ENCODE measurements around the gene BCL2L11. TPM values are rescaled to one million over a fixed set of nuclear protein-coding genes. Genes with fewer than 3 reads are reported as not detected.

BCL2L11 gene
- total RNA-seq, 6 experiments from 2014 or later: 0.67 to 0.95 (median 0.81) TPM

- no peak overlapping the region for H3K4me3 Mint-ChIP-seq
- H3K9me3 Mint-ChIP-seq: no peaks in the 10 kb centered on the region
- H3K4me1 Mint-ChIP-seq (ENCODE audit: low read depth): peaks cover 12% of the 10 kb centered on the region
- DNase-seq: no peak
- TF ChIP-seq CTCF (IDR thresholded peaks at IDR 0.05): no peak
- no peaks in the 10 kb centered on the region for H3K36me3 Mint-ChIP-seq (ENCODE audit: low read depth)
- H3K27me3 Mint-ChIP-seq (ENCODE audit: insufficient read depth): no peaks in the 10 kb centered on the region; the same call in 1 of the 2 replicates
- H3K27ac Mint-ChIP-seq: no peak overlapping the region
Measured at GRCh38 chr2:111154758-111155157, 34.0 kb downstream of the BCL2L11 start.

- H3K4me1 Mint-ChIP-seq (ENCODE audit: low read depth): peaks cover 20% of the 10 kb centered on the region
- H3K9me3 Mint-ChIP-seq: no peaks in the 10 kb centered on the region
- DNase-seq: no peak
- no peaks in the 10 kb centered on the region for H3K36me3 Mint-ChIP-seq (ENCODE audit: low read depth)
- H3K27ac Mint-ChIP-seq: no peak overlapping the region
- no peak for TF ChIP-seq CTCF (IDR thresholded peaks at IDR 0.05)
- no peak overlapping the region for H3K4me3 Mint-ChIP-seq
- no peaks in the 10 kb centered on the region; the same call in 1 of the 2 replicates for H3K27me3 Mint-ChIP-seq (ENCODE audit: insufficient read depth)
Measured at GRCh38 chr2:111155610-111156009, 34.9 kb downstream of the BCL2L11 start.

GRCh38 chr2:111156529-111156928, 35.8 kb downstream of the BCL2L11 start:
- TF ChIP-seq CTCF (IDR thresholded peaks at IDR 0.05): no peak
- Mint-ChIP-seq H3K4me1 (ENCODE audit: low read depth) (peaks cover 29% of the 10 kb centered on the region), H3K36me3 (ENCODE audit: low read depth) (no peaks in the 10 kb centered on the region), H3K27me3 (ENCODE audit: insufficient read depth) (peaks cover 2% of the 10 kb centered on the region), H3K9me3 (no peaks in the 10 kb centered on the region), H3K4me3 (no peak overlapping the region), H3K27ac (no peak overlapping the region)
- no peak for DNase-seq

GRCh38 chr2:111157071-111157661, 36.5 kb downstream of the BCL2L11 start:
- Mint-ChIP-seq H3K27ac (no peak overlapping the region), H3K27me3 (ENCODE audit: insufficient read depth) (peaks cover 5% of the 10 kb centered on the region), H3K4me1 (ENCODE audit: low read depth) (peaks cover 33% of the 10 kb centered on the region), H3K36me3 (ENCODE audit: low read depth) (no peaks in the 10 kb centered on the region), H3K4me3 (no peak overlapping the region), H3K9me3 (no peaks in the 10 kb centered on the region)
- TF ChIP-seq CTCF (IDR thresholded peaks at IDR 0.05): no peak
- no peak for DNase-seq

- H3K4me1 Mint-ChIP-seq (ENCODE audit: low read depth): peaks cover 33% of the 10 kb centered on the region
- H3K36me3 Mint-ChIP-seq (ENCODE audit: low read depth): no peaks in the 10 kb centered on the region
- TF ChIP-seq CTCF (IDR thresholded peaks at IDR 0.05): no peak
Measured at GRCh38 chr2:111157798-111158197, 37.1 kb downstream of the BCL2L11 start.

More at GRCh38 chr2:111157798-111158197, 37.1 kb downstream of the BCL2L11 start:
- Mint-ChIP-seq H3K27me3 (ENCODE audit: insufficient read depth) (peaks cover 5% of the 10 kb centered on the region), H3K27ac (no peak overlapping the region), H3K9me3 (no peaks in the 10 kb centered on the region), H3K4me3 (no peak overlapping the region)
- DNase-seq: no peak

All from HFFc6 (cell line).